Retinal pigment epithelial cell (primary cell): ENCODE data around the gene G6PC1.
"Not testable (repeated sequence)": the region's sequence is repeated elsewhere in the genome, so short reads cannot be mapped to it uniquely, and the experiment has no call there.

Experiments used
- DNase-seq: peaks from one replicate; pipeline ENCODE4 v3.0.0-alpha.2; 2010; ENCODE audit warnings: low read depth
- H3K4me3 ChIP-seq: 2 replicates; pipeline ENCODE4 v1.5.1; 2011; ENCODE audit warnings: mild to moderate bottlenecking, low read length, control low read depth, moderate library complexity
- TF ChIP-seq, protein P1 (sequence below): conservative IDR thresholded peaks from 2 replicates; pipeline ENCODE4 v1.5.1; 2011; ENCODE audit warnings: low read depth, low read length, control low read depth, inconsistent platforms

Gene G6PC1

DNA sequence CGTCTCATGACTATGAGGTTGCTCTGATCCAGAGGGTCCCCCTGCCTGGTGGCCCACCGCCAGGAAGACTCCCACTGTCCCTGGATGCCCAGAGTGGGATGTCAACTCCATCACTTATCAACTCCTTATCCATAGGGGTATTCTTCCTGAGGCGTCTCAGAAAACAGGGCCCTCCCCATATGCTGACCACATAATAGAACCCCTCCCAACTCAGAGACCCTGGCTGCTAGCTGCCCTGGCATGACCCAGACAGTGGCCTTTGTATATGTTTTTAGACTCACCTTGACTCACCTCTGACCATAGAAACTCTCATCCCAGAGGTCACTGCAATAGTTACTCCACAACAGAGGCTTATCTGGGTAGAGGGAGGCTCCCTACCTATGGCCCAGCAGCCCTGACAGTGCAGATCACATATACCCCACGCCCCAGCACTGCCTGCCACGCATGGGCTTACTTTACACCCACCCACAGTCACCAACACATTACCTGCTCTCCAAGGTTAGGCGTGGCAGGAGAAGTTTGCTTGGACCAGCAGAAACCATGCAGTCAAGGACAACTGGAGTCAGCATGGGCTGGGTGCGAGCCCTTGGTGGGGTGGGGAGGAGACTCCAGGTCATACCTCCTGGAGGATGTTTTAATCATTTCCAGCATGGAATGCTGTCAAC lies 2.3 kb upstream of the G6PC1 start:
- TF ChIP-seq, protein P1, sequence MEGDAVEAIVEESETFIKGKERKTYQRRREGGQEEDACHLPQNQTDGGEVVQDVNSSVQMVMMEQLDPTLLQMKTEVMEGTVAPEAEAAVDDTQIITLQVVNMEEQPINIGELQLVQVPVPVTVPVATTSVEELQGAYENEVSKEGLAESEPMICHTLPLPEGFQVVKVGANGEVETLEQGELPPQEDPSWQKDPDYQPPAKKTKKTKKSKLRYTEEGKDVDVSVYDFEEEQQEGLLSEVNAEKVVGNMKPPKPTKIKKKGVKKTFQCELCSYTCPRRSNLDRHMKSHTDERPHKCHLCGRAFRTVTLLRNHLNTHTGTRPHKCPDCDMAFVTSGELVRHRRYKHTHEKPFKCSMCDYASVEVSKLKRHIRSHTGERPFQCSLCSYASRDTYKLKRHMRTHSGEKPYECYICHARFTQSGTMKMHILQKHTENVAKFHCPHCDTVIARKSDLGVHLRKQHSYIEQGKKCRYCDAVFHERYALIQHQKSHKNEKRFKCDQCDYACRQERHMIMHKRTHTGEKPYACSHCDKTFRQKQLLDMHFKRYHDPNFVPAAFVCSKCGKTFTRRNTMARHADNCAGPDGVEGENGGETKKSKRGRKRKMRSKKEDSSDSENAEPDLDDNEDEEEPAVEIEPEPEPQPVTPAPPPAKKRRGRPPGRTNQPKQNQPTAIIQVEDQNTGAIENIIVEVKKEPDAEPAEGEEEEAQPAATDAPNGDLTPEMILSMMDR, result no peak
- no peak overlapping the region for H3K4me3 ChIP-seq
- no peak for DNase-seq

DNA sequence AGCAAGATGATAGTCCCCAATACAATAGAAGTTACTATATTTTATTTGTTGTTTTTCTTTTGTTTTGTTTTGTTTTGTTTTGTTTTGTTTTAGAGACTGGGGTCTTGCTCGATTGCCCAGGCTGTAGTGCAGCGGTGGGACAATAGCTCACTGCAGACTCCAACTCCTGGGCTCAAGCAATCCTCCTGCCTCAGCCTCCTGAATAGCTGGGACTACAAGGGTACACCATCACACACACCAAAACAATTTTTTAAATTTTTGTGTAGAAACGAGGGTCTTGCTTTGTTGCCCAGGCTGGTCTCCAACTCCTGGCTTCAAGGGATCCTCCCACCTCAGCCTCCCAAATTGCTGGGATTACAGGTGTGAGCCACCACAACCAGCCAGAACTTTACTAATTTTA lies 618 bp upstream of the G6PC1 start:
- H3K4me3 ChIP-seq, DNase-seq: not testable (repeated sequence)

DNA sequence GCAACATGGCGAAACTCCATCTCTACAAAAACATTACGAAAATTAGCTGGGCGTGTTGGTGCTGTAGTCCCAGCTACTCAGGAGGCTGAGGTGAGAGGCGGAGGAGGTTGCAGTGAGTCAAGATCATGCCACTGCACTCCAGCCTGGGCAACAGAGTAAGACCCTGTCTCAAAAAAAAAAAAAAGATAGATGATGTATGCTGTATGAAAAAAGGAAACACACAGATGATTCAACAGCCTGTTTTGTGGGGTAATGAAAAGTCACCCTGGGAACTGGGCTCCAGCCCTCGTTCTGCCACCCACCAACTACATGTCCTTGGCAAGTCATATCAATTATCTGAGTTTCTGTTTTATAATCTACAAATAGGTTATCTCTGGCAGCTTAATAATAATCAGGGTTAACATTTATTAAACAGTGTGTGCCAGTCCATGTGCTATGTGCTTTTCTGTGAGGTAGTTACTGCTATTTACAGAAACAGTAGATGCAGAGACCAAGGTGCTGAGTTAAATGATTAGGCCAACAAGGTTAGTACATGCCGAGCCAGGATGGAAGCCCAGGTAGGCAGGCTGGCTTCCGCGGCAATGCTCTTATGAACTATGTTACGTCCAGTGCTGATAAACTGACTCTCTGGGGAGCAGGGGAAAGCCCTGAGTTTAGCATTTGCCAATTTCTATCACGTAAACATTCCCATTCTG lies 1.1 kb downstream of the G6PC1 start:
- no peak for DNase-seq
- TF ChIP-seq, protein P1, result no peak
- H3K4me3 ChIP-seq, result no peak overlapping the region

DNA sequence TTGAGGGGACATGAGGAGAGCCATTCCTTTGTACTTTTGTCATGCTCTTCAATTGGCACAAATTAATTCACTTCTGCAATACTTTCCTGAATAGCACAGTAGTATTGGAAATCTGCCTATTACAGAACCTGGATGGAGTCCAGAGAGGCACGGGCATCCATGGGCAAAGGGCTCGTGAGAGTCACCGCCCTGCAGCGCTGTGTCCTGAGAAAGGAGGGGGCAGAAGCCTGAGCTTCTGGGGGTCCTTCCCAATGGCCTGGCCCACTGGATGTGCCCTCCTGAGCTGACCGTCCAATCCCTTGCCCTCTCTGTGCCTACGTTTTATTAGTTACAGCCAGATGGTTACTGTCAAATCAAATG lies 3.5 kb downstream of the G6PC1 start:
- TF ChIP-seq, protein P1, result no peak
- no peak for DNase-seq

DNA sequence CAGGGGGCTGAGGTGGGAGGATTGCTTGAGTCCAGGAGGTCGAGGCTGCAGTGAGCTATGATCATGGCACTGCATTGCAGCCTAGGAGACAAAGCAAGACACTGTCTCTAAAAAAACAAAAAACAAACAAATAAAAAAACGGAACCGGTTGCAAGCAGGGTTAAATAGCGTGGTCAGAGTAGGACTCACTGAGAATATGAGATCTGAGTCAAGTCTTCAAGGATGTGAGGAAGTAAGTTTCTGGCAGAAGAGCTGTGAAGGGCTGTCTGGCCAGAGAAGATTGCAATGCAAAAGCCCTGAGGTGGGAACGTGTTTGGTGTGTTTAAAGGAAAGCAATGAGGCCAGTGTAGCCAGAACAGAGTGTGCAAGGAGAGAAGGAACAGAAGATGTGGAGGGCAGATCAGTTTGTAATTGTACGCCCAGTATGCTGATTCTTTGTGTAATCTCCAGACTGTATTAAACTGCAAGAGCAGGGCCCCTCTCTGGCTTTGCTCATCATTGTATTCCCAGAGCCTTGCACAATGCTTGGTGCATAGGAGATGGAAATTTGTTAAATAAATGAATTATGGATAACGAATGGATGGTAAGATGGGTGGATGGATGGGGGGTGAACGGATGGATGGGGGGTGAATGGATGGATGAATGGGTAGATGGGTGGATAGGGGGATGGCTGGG lies 6.3 kb downstream of the G6PC1 start:
- TF ChIP-seq, protein P1, result no peak
- no peak for DNase-seq
- no peak overlapping the region for H3K4me3 ChIP-seq

More for the DNA sequence above, 3.5 kb downstream of the G6PC1 start:
- no peak overlapping the region for H3K4me3 ChIP-seq

DNA sequence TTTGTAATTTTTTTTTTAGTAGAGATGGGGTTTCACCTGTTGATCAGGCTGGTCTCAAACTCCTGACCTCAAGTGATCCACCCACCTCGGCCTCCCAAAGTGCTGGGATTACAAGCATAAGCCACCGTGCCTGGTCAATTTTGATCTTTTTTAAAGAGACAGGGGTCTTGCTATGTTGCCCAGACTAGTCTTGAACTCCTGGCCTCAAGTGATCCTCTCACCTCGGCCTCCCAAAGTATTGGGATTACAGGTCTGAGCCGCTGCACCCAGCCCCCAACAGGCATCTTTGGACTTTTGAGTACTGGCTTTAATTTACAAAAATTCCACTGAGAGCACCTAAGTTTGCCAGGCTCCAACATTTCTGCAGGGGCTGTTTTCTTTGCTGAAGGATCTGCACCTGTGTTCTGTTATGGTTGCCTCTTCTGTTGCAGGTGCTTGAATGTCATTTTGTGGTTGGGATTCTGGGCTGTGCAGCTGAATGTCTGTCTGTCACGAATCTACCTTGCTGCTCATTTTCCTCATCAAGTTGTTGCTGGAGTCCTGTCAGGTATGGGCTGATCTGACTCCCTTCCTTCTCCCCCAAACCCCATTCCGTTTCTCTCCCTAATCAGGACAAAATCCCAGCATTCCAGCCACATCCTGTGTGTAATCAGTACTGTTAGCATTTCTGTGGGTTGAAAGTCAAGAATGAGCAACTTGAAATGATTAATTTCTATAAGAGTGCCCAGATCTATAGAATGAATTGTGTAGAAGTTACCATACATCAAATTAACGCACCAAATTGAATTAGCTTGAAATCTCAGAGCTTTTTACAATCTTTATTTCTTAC lies 8.5 kb downstream of the G6PC1 start:
- TF ChIP-seq, protein P1, result no peak
- no peak for DNase-seq
- no peak overlapping the region for H3K4me3 ChIP-seq

DNA sequence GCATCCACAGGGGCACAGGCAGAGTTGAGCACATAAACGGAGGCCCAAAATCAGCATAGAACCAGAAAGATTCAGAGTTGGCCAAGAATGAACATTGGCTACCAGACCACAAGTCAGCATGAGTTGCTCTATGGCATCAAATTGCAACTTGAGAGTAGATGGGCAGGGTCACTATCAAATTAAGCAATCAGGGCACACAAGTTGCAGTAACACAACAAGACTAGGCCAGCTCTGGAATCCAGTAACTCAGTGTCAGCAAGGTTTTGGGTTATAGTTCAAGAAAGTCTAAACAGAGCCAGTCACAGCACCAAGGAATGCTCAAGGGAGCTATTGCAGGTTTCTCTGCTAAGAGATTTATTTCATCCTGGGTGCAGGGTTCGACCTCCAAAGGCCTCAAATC lies 12.9 kb downstream of the G6PC1 start:
- no peak for DNase-seq
- no peak overlapping the region for H3K4me3 ChIP-seq
- TF ChIP-seq, protein P1, result no peak
